DOHH2 (cell line): Measurements from ENCODE around the gene SCAMP2.

Experiments used
- H3F3A ChIP-seq: fragments of 200-600 bp; sonication (generic), shearing (Covaris generic); 2 replicates; pipeline ENCODE4 v1.6.0; 2016; ENCODE audit warnings: antibody characterized with exemption, mild to moderate bottlenecking; ENCODE audit not compliant: control insufficient read depth, insufficient read depth
- H3K27ac ChIP-seq: fragments of 200-600 bp; sonication (generic); 2 replicates; pipeline ENCODE4 v1.5.1; 2014; ENCODE audit warnings: low read depth, mild to moderate bottlenecking, low read length, moderate library complexity
- H3K27me3 ChIP-seq: fragments of 200-600 bp; sonication (generic); 2 replicates; pipeline ENCODE4 v1.6.1; 2014; ENCODE audit warnings: mild to moderate bottlenecking, low read length, mixed read lengths; ENCODE audit not compliant: control insufficient read depth
- H3K36me3 ChIP-seq: fragments of 200-600 bp; sonication (generic); 2 replicates; pipeline ENCODE4 v1.6.1; 2014; ENCODE audit warnings: mild to moderate bottlenecking, low read length, moderate library complexity, mixed read lengths; ENCODE audit not compliant: control insufficient read depth
- H3K4me1 ChIP-seq: fragments of 200-600 bp; sonication (generic); 2 replicates; pipeline ENCODE4 v1.6.1; 2014; ENCODE audit warnings: mild to moderate bottlenecking, low read length, mixed read lengths; ENCODE audit not compliant: control insufficient read depth
- H3K4me2 ChIP-seq: fragments of 200-600 bp; sonication (generic); 2 replicates; pipeline ENCODE4 v1.6.0; 2014; ENCODE audit warnings: mild to moderate bottlenecking, low read length, moderate library complexity
- H3K4me3 ChIP-seq: fragments of 200-600 bp; sonication (generic); 2 replicates; pipeline ENCODE4 v1.5.1; 2014; ENCODE audit warnings: mild to moderate bottlenecking, low read length, mixed read lengths
- H3K79me2 ChIP-seq: fragments of 200-600 bp; sonication (generic); 2 replicates; pipeline ENCODE4 v1.6.1; 2014; ENCODE audit warnings: mild to moderate bottlenecking, low read length, mixed read lengths; ENCODE audit not compliant: control insufficient read depth
- H3K9me2 ChIP-seq: fragments of 200-600 bp; sonication (generic); replicated peaks from 2 replicates; pipeline ENCODE4 v1.6.1; 2014; ENCODE audit warnings: mild to moderate bottlenecking, low read length, mixed read lengths; ENCODE audit not compliant: control insufficient read depth
- H3K9me3 ChIP-seq: fragments of 200-600 bp; sonication (generic); 2 replicates; pipeline ENCODE4 v1.6.1; 2014; ENCODE audit warnings: antibody characterized with exemption, low read length, mixed read lengths; ENCODE audit not compliant: control insufficient read depth, insufficient read depth
- H4K20me1 ChIP-seq: fragments of 200-600 bp; sonication (generic); 2 replicates; pipeline ENCODE4 v1.6.0; 2014; ENCODE audit warnings: low read depth, mild to moderate bottlenecking, antibody characterized with exemption, low read length, moderate library complexity; ENCODE audit not compliant: control insufficient read depth, insufficient read depth
- EZH2phosphoT487 ChIP-seq: fragments of 200-600 bp; sonication (generic); IDR thresholded peaks from 2 replicates; pipeline ENCODE4 v1.6.1; 2017; ENCODE audit warnings: borderline replicate concordance, mild to moderate bottlenecking, antibody characterized with exemption, low read length, moderate library complexity, mixed read lengths
- TF ChIP-seq, protein P1 (sequence below): fragments of 200-600 bp; sonication (generic); IDR thresholded peaks from one replicate; pipeline ENCODE4 v1.5.1; 2014; ENCODE audit warnings: antibody characterized with exemption, mild to moderate bottlenecking, low read depth, low read length; ENCODE audit not compliant: poor library complexity, severe bottlenecking

SCAMP2 gene

GRCh38 chr15:74836846-74837245, 36.3 kb downstream of the SCAMP2 start:
- no peaks in the 10 kb centered on the region for H3K9me2 ChIP-seq
- no peaks in the 10 kb centered on the region for H3K9me3 ChIP-seq
- no peak overlapping the region for H3K4me2 ChIP-seq
- H3K4me3 ChIP-seq: no peak overlapping the region
- H3K36me3 ChIP-seq: peaks cover 3% of the 10 kb centered on the region; the same call in 1 of the 2 replicates
- H4K20me1 ChIP-seq: 0 out of 2 replicates have a peak, but pooled peaks cover under 1% of the 10 kb centered on the region
- H3K79me2 ChIP-seq: no peaks in the 10 kb centered on the region
- no peak for TF ChIP-seq EZH2phosphoT487
- TF ChIP-seq, protein P1, sequence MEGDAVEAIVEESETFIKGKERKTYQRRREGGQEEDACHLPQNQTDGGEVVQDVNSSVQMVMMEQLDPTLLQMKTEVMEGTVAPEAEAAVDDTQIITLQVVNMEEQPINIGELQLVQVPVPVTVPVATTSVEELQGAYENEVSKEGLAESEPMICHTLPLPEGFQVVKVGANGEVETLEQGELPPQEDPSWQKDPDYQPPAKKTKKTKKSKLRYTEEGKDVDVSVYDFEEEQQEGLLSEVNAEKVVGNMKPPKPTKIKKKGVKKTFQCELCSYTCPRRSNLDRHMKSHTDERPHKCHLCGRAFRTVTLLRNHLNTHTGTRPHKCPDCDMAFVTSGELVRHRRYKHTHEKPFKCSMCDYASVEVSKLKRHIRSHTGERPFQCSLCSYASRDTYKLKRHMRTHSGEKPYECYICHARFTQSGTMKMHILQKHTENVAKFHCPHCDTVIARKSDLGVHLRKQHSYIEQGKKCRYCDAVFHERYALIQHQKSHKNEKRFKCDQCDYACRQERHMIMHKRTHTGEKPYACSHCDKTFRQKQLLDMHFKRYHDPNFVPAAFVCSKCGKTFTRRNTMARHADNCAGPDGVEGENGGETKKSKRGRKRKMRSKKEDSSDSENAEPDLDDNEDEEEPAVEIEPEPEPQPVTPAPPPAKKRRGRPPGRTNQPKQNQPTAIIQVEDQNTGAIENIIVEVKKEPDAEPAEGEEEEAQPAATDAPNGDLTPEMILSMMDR: no peak
- peaks cover 27% of the 10 kb centered on the region for H3K4me1 ChIP-seq
- no peaks in the 10 kb centered on the region for H3K27me3 ChIP-seq
- no peak overlapping the region for H3K27ac ChIP-seq
- no peaks in the 10 kb centered on the region for H3F3A ChIP-seq

GRCh38 chr15:74835312-74835823, 37.8 kb downstream of the SCAMP2 start:
- Histone ChIP-seq H3K4me2 (no peak overlapping the region), H3F3A (no peaks in the 10 kb centered on the region), H4K20me1 (no peaks in the 10 kb centered on the region), H3K36me3 (no peaks in the 10 kb centered on the region), H3K27ac (no peak overlapping the region), H3K4me3 (no peak overlapping the region), H3K4me1 (peaks cover 25% of the 10 kb centered on the region), H3K9me2 (no peaks in the 10 kb centered on the region), H3K9me3 (no peaks in the 10 kb centered on the region), H3K79me2 (no peaks in the 10 kb centered on the region), H3K27me3 (no peaks in the 10 kb centered on the region)
- TF ChIP-seq EZH2phosphoT487: no peak
- TF ChIP-seq, protein P1: peak; percentile 97

DNA sequence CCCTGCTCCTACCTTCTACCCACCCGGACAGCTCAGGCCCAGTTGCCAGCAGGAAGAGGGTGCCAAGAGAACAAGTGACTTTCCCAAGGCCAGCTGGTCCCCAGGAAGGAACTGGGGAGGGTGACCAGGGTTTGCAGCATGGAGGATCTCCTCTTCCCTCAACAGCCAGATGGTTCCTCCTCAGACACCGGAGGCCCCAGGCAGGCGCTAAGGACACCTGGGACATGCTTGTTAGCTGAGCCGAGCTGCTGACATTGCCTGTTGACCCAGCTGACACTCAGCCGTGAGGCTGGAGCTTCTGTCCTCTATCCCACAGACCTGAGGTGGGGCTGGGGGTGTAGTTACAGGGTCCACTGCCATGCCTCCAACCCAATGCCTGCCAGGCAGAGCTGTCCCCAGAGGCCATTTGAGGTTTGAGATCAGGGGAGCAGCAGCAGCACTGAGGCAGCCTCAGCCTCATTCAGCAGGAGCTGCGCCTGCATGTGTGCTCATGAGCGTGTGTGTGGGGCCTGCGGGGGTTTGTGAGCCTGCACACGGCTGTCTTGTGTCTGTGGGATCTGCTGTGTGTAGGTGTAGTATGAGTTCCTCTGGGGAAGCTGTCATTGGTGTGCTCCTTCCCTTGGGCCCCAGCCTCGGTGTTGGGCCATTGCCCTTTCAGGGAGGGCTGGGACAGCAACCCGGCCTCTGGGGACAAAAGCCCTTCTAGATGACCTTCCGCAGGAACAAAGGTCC, 39.6 kb downstream of the SCAMP2 start:
- Histone ChIP-seq H3K27me3 (peaks cover 6% of the 10 kb centered on the region), H3K4me3 (no peak overlapping the region), H3K4me1 (peaks cover 25% of the 10 kb centered on the region), H3K36me3 (no peaks in the 10 kb centered on the region), H3K27ac (0 out of 2 replicates have a peak overlapping the region, but pooled peaks have one; percentile 8), H3K79me2 (no peaks in the 10 kb centered on the region), H3K9me3 (no peaks in the 10 kb centered on the region), H4K20me1 (no peaks in the 10 kb centered on the region), H3F3A (no peaks in the 10 kb centered on the region), H3K4me2 (peak overlapping the region; percentile 36), H3K9me2 (no peaks in the 10 kb centered on the region)
- TF ChIP-seq, protein P1: no peak
- TF ChIP-seq EZH2phosphoT487: no peak
